HUES48 (cell line): Measurements from ENCODE around the gene LRP4.
"Not testable (repeated sequence)": the region's sequence is repeated elsewhere in the genome, so short reads cannot be mapped to it uniquely, and the experiment has no call there.

Experiments used
- H3K27ac ChIP-seq: one replicate; pipeline ENCODE4 v1.7.0; 2013; ENCODE audit warnings: low read depth, low read length, inconsistent platforms
- H3K27me3 ChIP-seq: 2 replicates; pipeline ENCODE4 v1.6.1; 2013; ENCODE audit warnings: mild to moderate bottlenecking, low read length; ENCODE audit not compliant: control insufficient read depth, insufficient read depth
- H3K36me3 ChIP-seq: 2 replicates; pipeline ENCODE4 v1.6.1; 2013; ENCODE audit warnings: low read length; ENCODE audit not compliant: control insufficient read depth, insufficient read depth
- H3K4me1 ChIP-seq: 2 replicates; pipeline ENCODE4 v1.6.1; 2013; ENCODE audit warnings: mild to moderate bottlenecking, low read length; ENCODE audit not compliant: control insufficient read depth, insufficient read depth
- H3K4me3 ChIP-seq: 2 replicates; pipeline ENCODE4 v1.5.1; 2013; ENCODE audit warnings: mild to moderate bottlenecking, low read depth, low read length
- H3K9ac ChIP-seq: 2 replicates; pipeline ENCODE4 v1.6.1; 2013; ENCODE audit warnings: mild to moderate bottlenecking, low read depth, low read length, moderate library complexity
- H3K9me3 ChIP-seq: 2 replicates; pipeline ENCODE4 v1.6.1; 2013; ENCODE audit warnings: low read length; ENCODE audit not compliant: control insufficient read depth, insufficient read depth

LRP4 gene

GRCh38 chr11:46948378-46949131 lies 30.2 kb upstream of the LRP4 start:
- Histone ChIP-seq H3K27ac (no peak overlapping the region), H3K9ac (no peak overlapping the region), H3K9me3 (no peaks in the 10 kb centered on the region), H3K4me1 (peaks cover 7% of the 10 kb centered on the region; the same call in 1 of the 2 replicates), H3K27me3 (no peaks in the 10 kb centered on the region), H3K4me3 (no peak overlapping the region), H3K36me3 (no peaks in the 10 kb centered on the region)

- no peaks in the 10 kb centered on the region for H3K9me3 ChIP-seq
- H3K4me3 ChIP-seq: no peak overlapping the region
- H3K27ac ChIP-seq: no peak overlapping the region
- H3K27me3 ChIP-seq: no peaks in the 10 kb centered on the region
- H3K4me1 ChIP-seq: peaks cover 7% of the 10 kb centered on the region; the same call in 1 of the 2 replicates
- H3K9ac ChIP-seq: no peak overlapping the region
- no peaks in the 10 kb centered on the region for H3K36me3 ChIP-seq
Measured at GRCh38 chr11:46947399-46948077, 29.2 kb upstream of the LRP4 start.

GRCh38 chr11:46944356-46945075 lies 26.2 kb upstream of the LRP4 start:
- Histone ChIP-seq H3K4me1 (peaks cover 7% of the 10 kb centered on the region; the same call in 1 of the 2 replicates), H3K36me3 (no peaks in the 10 kb centered on the region), H3K27ac (no peak overlapping the region), H3K9me3 (no peaks in the 10 kb centered on the region), H3K9ac (no peak overlapping the region), H3K27me3 (no peaks in the 10 kb centered on the region), H3K4me3 (no peak overlapping the region)

- Histone ChIP-seq H3K9ac (no peak overlapping the region), H3K4me1 (peaks cover 2% of the 10 kb centered on the region; the same call in 1 of the 2 replicates), H3K9me3 (no peaks in the 10 kb centered on the region)
Measured at GRCh38 chr11:46942172-46942571, 23.8 kb upstream of the LRP4 start.

GRCh38 chr11:46936138-46937110 lies 18.1 kb upstream of the LRP4 start, which contains the start of gene CSTPP1:
Gene CSTPP1, plus strand, starts transcription at chr11:46936761. Its CDS starts 45 bp downstream, at chr11:46936806.
- Histone ChIP-seq H3K27me3 (no peaks in the 10 kb centered on the region), H3K9me3 (no peaks in the 10 kb centered on the region), H3K4me3 (peak within 1 kb of the TSS; percentile 79), H3K36me3 (0 out of 2 replicates have a peak, but pooled peaks cover 2% of the 10 kb centered on the region), H3K9ac (peak within 1 kb of the TSS; percentile 56), H3K4me1 (no peaks in the 10 kb centered on the region), H3K27ac (peak within 1 kb of the TSS; percentile 78)

More at GRCh38 chr11:46942172-46942571, 23.8 kb upstream of the LRP4 start:
- Histone ChIP-seq H3K4me3 (no peak overlapping the region), H3K27ac (no peak overlapping the region), H3K36me3 (0 out of 2 replicates have a peak, but pooled peaks cover 2% of the 10 kb centered on the region), H3K27me3 (no peaks in the 10 kb centered on the region)

- Histone ChIP-seq H3K4me3 (no peak overlapping the region), H3K4me1 (no peaks in the 10 kb centered on the region), H3K27ac (no peak overlapping the region), H3K9ac (no peak overlapping the region), H3K36me3 (no peaks in the 10 kb centered on the region), H3K27me3 (no peaks in the 10 kb centered on the region), H3K9me3 (no peaks in the 10 kb centered on the region; the same call in 1 of the 2 replicates)
Measured at GRCh38 chr11:46930089-46930488, 11.7 kb upstream of the LRP4 start.

GRCh38 chr11:46928701-46929100 lies 10.4 kb upstream of the LRP4 start:
- H3K4me1 ChIP-seq, H3K9me3 ChIP-seq, H3K36me3 ChIP-seq, H3K27me3 ChIP-seq, H3K9ac ChIP-seq, H3K4me3 ChIP-seq, H3K27ac ChIP-seq: not testable (repeated sequence)

GRCh38 chr11:46927928-46928327 lies 9.6 kb upstream of the LRP4 start:
- not testable (repeated sequence) for H3K27me3 ChIP-seq, H3K9ac ChIP-seq, H3K27ac ChIP-seq, H3K4me1 ChIP-seq, H3K9me3 ChIP-seq, H3K36me3 ChIP-seq, H3K4me3 ChIP-seq

GRCh38 chr11:46920755-46921154 lies 2.4 kb upstream of the LRP4 start:
- H3K27ac ChIP-seq: peak overlapping the region; percentile 41
- no peaks in the 10 kb centered on the region for H3K36me3 ChIP-seq
- H3K4me1 ChIP-seq: peaks cover 14% of the 10 kb centered on the region
- H3K27me3 ChIP-seq: peaks cover 19% of the 10 kb centered on the region
- no peak overlapping the region for H3K4me3 ChIP-seq
- no peak overlapping the region for H3K9ac ChIP-seq
- no peaks in the 10 kb centered on the region for H3K9me3 ChIP-seq
